Vagina (tissue), 2 donors: ENCODE measurements around the gene ZNF853.

ENCODE experiments used
- POLR2A ChIP-seq, 2 donors: fragments of 450-650 bp; IDR thresholded peaks; one replicate each; pipeline ENCODE4 v1.6.1; 2017; ENCODE audit warnings: antibody characterized with exemption in 2 of 2, mild to moderate bottlenecking in 2 of 2, moderate library complexity in 2 of 2
- POLR2AphosphoS5 ChIP-seq, 2 donors: sonication (generic); formaldehyde crosslinking; IDR thresholded peaks; one replicate each; pipeline ENCODE4 v1.9.0; 2017; ENCODE audit warnings: antibody characterized with exemption in 2 of 2, mild to moderate bottlenecking in 2 of 2, low read depth in 1 of 2; ENCODE audit not compliant: insufficient read depth in 1 of 2
- TF ChIP-seq, protein P1 (sequence below), 3 experiments: fragments of 450-650 bp in 2 of 3; fragments of 200-600 bp in 1 of 3; sonication (generic) in 1 of 3; IDR thresholded peaks; one replicate each; pipeline ENCODE4 v1.5.1; 2017 to 2019; ENCODE audit warnings: antibody characterized with exemption in 3 of 3, mild to moderate bottlenecking in 2 of 3, moderate library complexity in 2 of 3

DNA sequence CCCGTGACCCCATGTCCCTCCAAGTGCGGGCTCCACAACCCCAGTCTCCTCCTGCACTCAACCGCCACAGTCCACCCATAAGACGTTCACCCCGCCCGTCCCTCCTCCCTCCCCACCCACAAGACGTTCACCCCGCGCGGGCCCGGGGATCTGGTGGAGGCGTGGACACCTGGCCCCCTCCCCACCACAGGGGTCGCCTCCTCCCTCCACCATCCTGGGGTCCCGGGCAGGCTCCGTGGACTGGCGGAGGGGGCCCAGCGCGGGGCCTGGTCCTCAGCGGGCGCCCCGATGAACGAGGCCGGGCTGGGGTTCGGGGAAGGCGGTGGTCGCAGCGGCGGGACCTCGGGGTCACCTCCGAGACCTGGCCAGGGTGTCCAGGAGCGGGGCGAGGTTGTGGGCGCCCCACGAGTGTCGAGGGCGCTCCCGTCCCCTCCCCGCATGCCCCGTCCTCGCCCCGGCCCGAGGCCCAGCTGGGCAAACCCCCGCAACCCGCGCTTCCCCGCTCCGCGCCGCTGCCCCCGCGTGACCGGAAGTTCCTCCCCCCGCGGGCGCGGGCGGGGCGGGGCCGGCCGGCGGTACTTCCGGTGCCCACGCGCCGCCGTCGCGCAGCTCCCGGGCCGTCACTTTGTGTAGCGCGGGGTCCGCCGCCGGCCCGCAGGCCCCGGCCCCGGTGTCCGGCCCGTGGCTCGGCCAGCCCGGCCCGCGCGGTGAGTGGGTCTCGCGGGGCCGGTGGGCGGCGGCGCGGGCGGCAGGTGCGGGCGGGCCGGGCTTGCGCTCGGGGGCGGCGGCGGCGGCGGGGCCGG, 21.5 kb downstream of the ZNF853 start, which contains the start of gene ZNF316:
- TF ChIP-seq, protein P1, sequence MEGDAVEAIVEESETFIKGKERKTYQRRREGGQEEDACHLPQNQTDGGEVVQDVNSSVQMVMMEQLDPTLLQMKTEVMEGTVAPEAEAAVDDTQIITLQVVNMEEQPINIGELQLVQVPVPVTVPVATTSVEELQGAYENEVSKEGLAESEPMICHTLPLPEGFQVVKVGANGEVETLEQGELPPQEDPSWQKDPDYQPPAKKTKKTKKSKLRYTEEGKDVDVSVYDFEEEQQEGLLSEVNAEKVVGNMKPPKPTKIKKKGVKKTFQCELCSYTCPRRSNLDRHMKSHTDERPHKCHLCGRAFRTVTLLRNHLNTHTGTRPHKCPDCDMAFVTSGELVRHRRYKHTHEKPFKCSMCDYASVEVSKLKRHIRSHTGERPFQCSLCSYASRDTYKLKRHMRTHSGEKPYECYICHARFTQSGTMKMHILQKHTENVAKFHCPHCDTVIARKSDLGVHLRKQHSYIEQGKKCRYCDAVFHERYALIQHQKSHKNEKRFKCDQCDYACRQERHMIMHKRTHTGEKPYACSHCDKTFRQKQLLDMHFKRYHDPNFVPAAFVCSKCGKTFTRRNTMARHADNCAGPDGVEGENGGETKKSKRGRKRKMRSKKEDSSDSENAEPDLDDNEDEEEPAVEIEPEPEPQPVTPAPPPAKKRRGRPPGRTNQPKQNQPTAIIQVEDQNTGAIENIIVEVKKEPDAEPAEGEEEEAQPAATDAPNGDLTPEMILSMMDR (IDR thresholded peaks at IDR 0.05), result no peak
- TF ChIP-seq POLR2A (IDR thresholded peaks at IDR 0.05) (peak in 1 of 2 donors; percentile 36), POLR2AphosphoS5 (IDR thresholded peaks at IDR 0.05; ENCODE audit: insufficient read depth in 1 of 2, low read depth in 1 of 2) (peak in 1 of 2 donors; percentile 25)
